PC-9 (cell line): ENCODE data around the gene MFNG. TPM values are rescaled to one million over a fixed set of nuclear protein-coding genes. Genes with fewer than 3 reads are reported as not detected.

ENCODE experiments used
- BruUV-seq: library from RNA; stranded (reverse); fragments of 400-500 nt; replicated peaks from 2 replicates; lab custom pipeline; 2021; lab: Mats Ljungman, UMichigan
- CTCF ChIA-PET: fragments of 300-600 bp; sonication (Branson Sonifier 250); formaldehyde crosslinking; loops from one replicate; lab custom pipeline; 2022; ENCODE audit warnings: antibody characterized with exemption; lab: Charles Lee
- POLR2A ChIA-PET: fragments of 300-600 bp; sonication (Branson Sonifier 250); formaldehyde crosslinking; loops from one replicate; lab custom pipeline; 2022; ENCODE audit warnings: antibody characterized with exemption; ENCODE audit not compliant: unreplicated experiment; lab: Charles Lee
- DNase-seq, 2 experiments: peaks; one replicate each; pipeline versions ENCODE4 v3.0.0 to v3.0.0-alpha.2; 2015 to 2022; ENCODE audit warnings: mixed read lengths in 1 of 2
- H2AFZ ChIP-seq: fragments of 200-600 bp; sonication (generic); 2 replicates; pipeline ENCODE4 v1.8.1; 2017; ENCODE audit warnings: antibody characterized with exemption
- H3F3A ChIP-seq: fragments of 200-600 bp; sonication (generic); 2 replicates; pipeline ENCODE4 v1.8.1; 2017; ENCODE audit warnings: antibody characterized with exemption, mild to moderate bottlenecking, low read depth; ENCODE audit not compliant: insufficient read depth
- H3K27ac ChIP-seq: fragments of 200-600 bp; sonication (generic); 2 replicates; pipeline ENCODE4 v1.6.1; 2016; ENCODE audit warnings: mixed run types
- H3K27me3 ChIP-seq: fragments of 200-600 bp; sonication (generic); 2 replicates; pipeline ENCODE4 v1.6.1; 2016; ENCODE audit warnings: low read depth, mixed run types; ENCODE audit not compliant: insufficient read depth
- H3K36me3 ChIP-seq: fragments of 200-600 bp; sonication (generic); 2 replicates; pipeline ENCODE4 v1.6.1; 2016; ENCODE audit warnings: low read depth, mixed run types
- H3K4me1 ChIP-seq: fragments of 200-600 bp; sonication (generic); replicated peaks from 2 replicates; pipeline ENCODE4 v1.6.1; 2016; ENCODE audit warnings: mixed run types; ENCODE audit not compliant: insufficient read depth
- H3K4me2 ChIP-seq: fragments of 200-600 bp; sonication (generic); 2 replicates; pipeline ENCODE4 v1.6.1; 2017; ENCODE audit warnings: mixed run types
- H3K4me3 ChIP-seq: fragments of 200-600 bp; sonication (generic); 2 replicates; pipeline ENCODE4 v1.6.1; 2016; ENCODE audit warnings: mixed run types
- H3K79me2 ChIP-seq: fragments of 200-600 bp; sonication (generic); 2 replicates; pipeline ENCODE4 v1.6.1; 2017; ENCODE audit warnings: low read depth, mixed run types
- H3K9me2 ChIP-seq: fragments of 200-600 bp; sonication (generic); 2 replicates; pipeline ENCODE4 v1.8.1; 2017; ENCODE audit warnings: mild to moderate bottlenecking; ENCODE audit not compliant: insufficient read depth
- H3K9me3 ChIP-seq: fragments of 200-600 bp; sonication (generic); 2 replicates; pipeline ENCODE4 v1.8.1; 2016; ENCODE audit warnings: low read depth; ENCODE audit not compliant: insufficient read depth
- H4K20me1 ChIP-seq: fragments of 200-600 bp; sonication (generic); 2 replicates; pipeline ENCODE4 v1.8.1; 2017; ENCODE audit not compliant: insufficient read depth
- CTCF ChIP-seq: fragments of 200-600 bp; sonication (generic); conservative IDR thresholded peaks from 2 replicates; pipeline ENCODE4 v1.6.1; 2017; ENCODE audit warnings: mixed run types, antibody characterized with exemption, mild to moderate bottlenecking, moderate library complexity
- EZH2 ChIP-seq: fragments of 200-600 bp; sonication (generic); IDR thresholded peaks from 2 replicates; pipeline ENCODE4 v1.8.0; 2017; ENCODE audit warnings: antibody characterized with exemption, low read depth
- intact Hi-C: fragments of 100-400 bp; cut with micrococcal nuclease; formaldehyde crosslinking; loops from one replicate; pipeline ENCODE4 v1.10.0; 2022; ENCODE audit not compliant: unreplicated experiment
- total RNA-seq: library from RNA; stranded (reverse); gene quantifications from 2 replicates; pipeline ENCODE4 v1.2.3, GENCODE V29; 2021

The MFNG gene
- total RNA-seq, 1 experiment from 2014 or later = 28.1 TPM

- POLR2A ChIA-PET = no interaction called here
Measured at GRCh38 chr22:37492428-37493344, 6.5 kb upstream of the MFNG start.

GRCh38 chr22:37491559-37492427 lies 5.6 kb upstream of the MFNG start:
- Histone ChIP-seq H3K27me3 (no peaks in the 10 kb centered on the region), H3K36me3 (no peaks in the 10 kb centered on the region), H3K4me3 (no peak overlapping the region), H3K4me2 (no peak overlapping the region), H4K20me1 (0 out of 2 replicates have a peak, but pooled peaks cover 3% of the 10 kb centered on the region), H3K9me3 (no peaks in the 10 kb centered on the region), H2AFZ (no peak overlapping the region), H3F3A (peaks cover 22% of the 10 kb centered on the region), H3K4me1 (peaks cover under 1% of the 10 kb centered on the region; the same call in 1 of the 2 replicates), H3K79me2 (no peaks in the 10 kb centered on the region), H3K27ac (no peak overlapping the region), H3K9me2 (no peaks in the 10 kb centered on the region)
- ChIA-PET POLR2A (interaction anchor here (0.5 kb wide), 1 partner anchor 250 kb away, joined by 3 read pairs; no protein-coding TSS in a partner anchor), CTCF (interaction anchor here (0.6 kb wide), 1 partner anchor 369 kb away, joined by 4 read pairs; no protein-coding TSS in a partner anchor)
- BruUV-seq = no TSS peak
- no peak for DNase-seq
- intact Hi-C loops = no loop called here
- TF ChIP-seq CTCF = no peak
- TF ChIP-seq EZH2 = no peak

More at GRCh38 chr22:37492428-37493344, 6.5 kb upstream of the MFNG start:
- no peaks in the 10 kb centered on the region for H3K9me2 ChIP-seq
- CTCF ChIA-PET = no interaction called here
- TF ChIP-seq CTCF = peak; percentile 72
- no peak for TF ChIP-seq EZH2
- H2AFZ ChIP-seq = no peak overlapping the region
- no peaks in the 10 kb centered on the region for H3K79me2 ChIP-seq
- H3K36me3 ChIP-seq = no peaks in the 10 kb centered on the region
- H3K27me3 ChIP-seq = no peaks in the 10 kb centered on the region
- H3K9me3 ChIP-seq = no peaks in the 10 kb centered on the region
- H3K4me1 ChIP-seq = peaks cover 9% of the 10 kb centered on the region; the same call in 1 of the 2 replicates
- BruUV-seq = no TSS peak
- no peak overlapping the region for H3K27ac ChIP-seq
- 0 out of 2 replicates have a peak, but pooled peaks cover 3% of the 10 kb centered on the region for H4K20me1 ChIP-seq
- H3F3A ChIP-seq = peaks cover 29% of the 10 kb centered on the region
- no peak overlapping the region for H3K4me2 ChIP-seq
- DNase-seq = peak; percentile 38 to 52
- H3K4me3 ChIP-seq = no peak overlapping the region
- intact Hi-C loops = no loop called here

- Histone ChIP-seq H3K27ac (no peak overlapping the region), H3K4me1 (no peaks in the 10 kb centered on the region), H3K9me2 (no peaks in the 10 kb centered on the region), H3K36me3 (no peaks in the 10 kb centered on the region), H3K27me3 (no peaks in the 10 kb centered on the region), H3K4me2 (no peak overlapping the region), H3F3A (peaks cover 25% of the 10 kb centered on the region), H2AFZ (no peak overlapping the region), H3K79me2 (no peaks in the 10 kb centered on the region), H3K9me3 (no peaks in the 10 kb centered on the region), H4K20me1 (0 out of 2 replicates have a peak, but pooled peaks cover 3% of the 10 kb centered on the region), H3K4me3 (no peak overlapping the region)
- CTCF ChIA-PET = no interaction called here
- BruUV-seq = no TSS peak
- POLR2A ChIA-PET = no interaction called here
- no peak for TF ChIP-seq CTCF
- no peak for TF ChIP-seq EZH2
- no peak for DNase-seq
- intact Hi-C loops = no loop called here
Measured at GRCh38 chr22:37491106-37491505, 4.9 kb upstream of the MFNG start.
